ENCODE measurements around the gene LRRC31. TPM values are rescaled to one million over a fixed set of nuclear protein-coding genes. Genes with fewer than 3 reads are reported as not detected.

The LRRC31 gene
- not detected in 2 replicates for total RNA-seq

GRCh38 chr3:169869484-169870220 lies at the start of gene LRRC31:
TSS of gene LRRC31 (minus strand) at chr3:169869935. CDS start at chr3:169869807, 128 bp downstream.
- H3K27me3 ChIP-seq (ENCODE audit: control insufficient read depth, insufficient read depth, low read length), result no peaks in the 10 kb centered on the region
- no peak for FAIRE-seq

GRCh38 chr3:169914321-169914720 lies 44.6 kb upstream of the LRRC31 start:
- Histone ChIP-seq H3K4me3 (ENCODE audit: low read depth, low read length) (no peak overlapping the region), H3K36me3 (ENCODE audit: control insufficient read depth, insufficient read depth, low read length) (no peaks in the 10 kb centered on the region), H3K27me3 (ENCODE audit: control insufficient read depth, insufficient read depth, low read length) (no peaks in the 10 kb centered on the region)
- peak; percentile 50 for DNase-seq (ENCODE audit: low read depth)
- no peak for TF ChIP-seq CTCF (IDR thresholded peaks at IDR 0.05; ENCODE audit: insufficient read depth, low read length, severe bottlenecking)
- no peak for FAIRE-seq

More at GRCh38 chr3:169869484-169870220, at the start of gene LRRC31:
- Histone ChIP-seq H3K4me3 (ENCODE audit: low read depth, low read length) (no peak within 1 kb of the TSS), H3K36me3 (ENCODE audit: control insufficient read depth, insufficient read depth, low read length) (no peaks in the 10 kb centered on the region)
- TF ChIP-seq CTCF (IDR thresholded peaks at IDR 0.05; ENCODE audit: insufficient read depth, low read length, severe bottlenecking), result no peak
- DNase-seq (ENCODE audit: low read depth), result no peak

- no peak for DNase-seq (ENCODE audit: low read depth)
- H3K36me3 ChIP-seq (ENCODE audit: control insufficient read depth, insufficient read depth, low read length), result no peaks in the 10 kb centered on the region
- FAIRE-seq, result no peak
- no peak overlapping the region for H3K4me3 ChIP-seq (ENCODE audit: low read depth, low read length)
- H3K27me3 ChIP-seq (ENCODE audit: control insufficient read depth, insufficient read depth, low read length), result no peaks in the 10 kb centered on the region
- TF ChIP-seq CTCF (IDR thresholded peaks at IDR 0.05; ENCODE audit: insufficient read depth, low read length, severe bottlenecking), result no peak
Measured at GRCh38 chr3:169913323-169913722, 43.6 kb upstream of the LRRC31 start.

DNA sequence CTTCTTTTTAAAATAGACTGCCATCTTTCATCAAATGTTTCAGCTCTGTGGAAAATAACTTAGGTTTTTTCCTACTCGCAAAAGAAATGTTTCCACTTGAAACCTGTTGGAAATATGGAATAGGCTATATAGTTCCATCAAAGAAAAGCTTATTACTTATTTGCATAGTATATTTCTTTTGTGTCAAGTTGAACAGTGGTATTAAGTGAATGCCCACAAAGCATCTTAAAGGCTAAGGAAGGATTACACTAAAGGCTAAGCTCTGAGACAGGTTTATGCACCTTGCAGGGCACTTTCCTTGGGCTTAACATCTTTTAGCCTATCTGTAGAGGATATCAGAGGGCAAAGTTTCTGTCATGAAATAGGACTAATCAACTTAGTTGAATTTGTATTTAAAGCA lies 41.5 kb upstream of the LRRC31 start, which contains the start of gene SAMD7:
Gene SAMD7, plus strand, starts transcription at position 301 of the 400 bp plus-strand sequence. CDS start 7,927 bp downstream, outside the sequence.
- no peak for TF ChIP-seq CTCF (IDR thresholded peaks at IDR 0.05; ENCODE audit: insufficient read depth, low read length, severe bottlenecking)
- Histone ChIP-seq H3K36me3 (ENCODE audit: control insufficient read depth, insufficient read depth, low read length) (no peaks in the 10 kb centered on the region), H3K27me3 (ENCODE audit: control insufficient read depth, insufficient read depth, low read length) (no peaks in the 10 kb centered on the region), H3K4me3 (ENCODE audit: low read depth, low read length) (no peak within 1 kb of the TSS)
- DNase-seq (ENCODE audit: low read depth), result no peak
- FAIRE-seq, result no peak

DNA sequence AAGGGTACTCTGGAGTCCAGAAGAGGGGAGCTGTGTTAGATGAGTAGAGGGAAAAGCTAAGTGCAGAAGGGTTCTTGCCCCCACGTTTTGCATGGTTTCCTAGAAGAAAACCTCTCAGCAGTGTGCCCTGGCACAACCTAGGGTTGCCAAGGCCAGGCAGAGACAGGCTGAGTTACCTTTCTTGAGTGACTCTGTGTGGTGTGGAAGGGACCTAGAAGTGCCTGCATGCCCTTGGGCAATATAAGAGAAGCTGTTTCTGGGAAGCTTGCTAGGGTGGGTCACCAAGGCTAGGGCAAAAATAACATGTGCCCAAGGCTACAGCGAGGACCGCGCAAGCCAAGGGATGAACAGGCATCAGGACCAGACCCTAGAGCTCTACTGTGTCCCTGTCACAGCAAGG lies 38.2 kb upstream of the LRRC31 start:
- peak; percentile 83 for FAIRE-seq
- no peak for DNase-seq (ENCODE audit: low read depth)
- Histone ChIP-seq H3K36me3 (ENCODE audit: control insufficient read depth, insufficient read depth, low read length) (no peaks in the 10 kb centered on the region), H3K4me3 (ENCODE audit: low read depth, low read length) (no peak overlapping the region), H3K27me3 (ENCODE audit: control insufficient read depth, insufficient read depth, low read length) (no peaks in the 10 kb centered on the region)
- TF ChIP-seq CTCF (IDR thresholded peaks at IDR 0.05; ENCODE audit: insufficient read depth, low read length, severe bottlenecking), result no peak
